Non-pigmented ciliary epithelial cell (primary cell): Measurements from ENCODE around the gene NCAM2.

Experiments used
- DNase-seq: peaks from one replicate; pipeline ENCODE4 v3.0.0-alpha.2; 2010; ENCODE audit warnings: low read depth

Gene NCAM2

GRCh38 chr21:21458124-21458631 lies 460.0 kb downstream of the NCAM2 start:
- no peak for DNase-seq

- DNase-seq = no peak
Measured at GRCh38 chr21:21460979-21461378, 462.8 kb downstream of the NCAM2 start.

GRCh38 chr21:21463456-21463855 lies 465.2 kb downstream of the NCAM2 start:
- DNase-seq = no peak

- DNase-seq = no peak
Measured at GRCh38 chr21:21464684-21465083, 466.5 kb downstream of the NCAM2 start.

GRCh38 chr21:21466752-21467151 lies 468.5 kb downstream of the NCAM2 start:
- no peak for DNase-seq

GRCh38 chr21:21468003-21468402 lies 469.8 kb downstream of the NCAM2 start:
- no peak for DNase-seq

- DNase-seq = no peak
Measured at GRCh38 chr21:21481239-21481638, 483.0 kb downstream of the NCAM2 start.

GRCh38 chr21:21508859-21509258 lies 510.6 kb downstream of the NCAM2 start:
- DNase-seq = no peak

GRCh38 chr21:21530680-21531079 lies 532.5 kb downstream of the NCAM2 start:
- DNase-seq = no peak

GRCh38 chr21:21547368-21547953 lies 549.3 kb downstream of the NCAM2 start:
- DNase-seq = no peak

GRCh38 chr21:21559285-21560045 lies 561.3 kb downstream of the NCAM2 start:
- DNase-seq = no peak
